Right lobe of liver (tissue), 4 donors: ENCODE results near the gene CARS1.

Experiments used
- CTCF ChIP-seq, 4 donors: fragments of 200-600 bp in 3 of 4; fragments of 450-650 bp in 1 of 4; IDR thresholded peaks; one replicate each; pipeline versions ENCODE4 v1.5.1 to v1.8.0; 2016 to 2022; ENCODE audit warnings: antibody characterized with exemption in 4 of 4, mild to moderate bottlenecking in 2 of 4
- POLR2A ChIP-seq: fragments of 450-650 bp; IDR thresholded peaks from one replicate; pipeline ENCODE4 v1.6.1; 2017; ENCODE audit warnings: antibody characterized with exemption, mild to moderate bottlenecking
- donor health status: DM: no; HTN: no; CAD: no.
- donor health status: DM: no; HTN: no; CAD: no.
- donor health status: DM: no; HTN: yes; CAD: no.

- TF ChIP-seq CTCF (IDR thresholded peaks at IDR 0.05): no peak
- no peak for TF ChIP-seq POLR2A
Measured at GRCh38 chr11:2989006-2989405, 68.2 kb downstream of the CARS1 start.
